ENCODE data around the gene COL13A1.

DNA sequence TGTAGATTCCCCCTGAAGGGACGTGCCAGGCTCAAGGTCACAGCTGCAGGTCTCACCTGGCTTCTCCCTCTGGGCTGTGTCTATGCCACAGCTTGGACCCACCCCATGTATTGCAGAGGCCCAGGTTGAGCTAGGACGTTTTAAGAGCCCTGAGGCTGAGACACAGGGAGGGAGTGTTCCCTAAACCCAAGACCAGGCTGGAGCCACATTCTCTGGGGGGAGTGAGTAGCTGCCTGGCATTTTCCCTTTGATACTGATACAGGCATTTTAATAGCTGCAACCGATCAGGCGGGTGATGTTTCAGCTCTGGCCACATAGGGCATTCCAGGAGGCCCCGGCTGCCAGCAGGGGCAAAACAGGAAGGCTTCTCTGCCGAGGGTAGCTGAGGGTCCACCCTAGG, 13.4 kb downstream of the COL13A1 start:
- TF ChIP-seq YY1 (IDR thresholded peaks at IDR 0.05; ENCODE audit: insufficient read depth, insufficient read length) (no peak), SUZ12 (IDR thresholded peaks at IDR 0.05; ENCODE audit: extremely low read depth, insufficient read depth, insufficient read length) (no peak), ZNF274 (IDR thresholded peaks at IDR 0.05; ENCODE audit: low read depth, low read length) (no peak)

Measured in NT2/D1 (cell line).